ENCODE data around the gene GPR62.

GPR62 gene

DNA sequence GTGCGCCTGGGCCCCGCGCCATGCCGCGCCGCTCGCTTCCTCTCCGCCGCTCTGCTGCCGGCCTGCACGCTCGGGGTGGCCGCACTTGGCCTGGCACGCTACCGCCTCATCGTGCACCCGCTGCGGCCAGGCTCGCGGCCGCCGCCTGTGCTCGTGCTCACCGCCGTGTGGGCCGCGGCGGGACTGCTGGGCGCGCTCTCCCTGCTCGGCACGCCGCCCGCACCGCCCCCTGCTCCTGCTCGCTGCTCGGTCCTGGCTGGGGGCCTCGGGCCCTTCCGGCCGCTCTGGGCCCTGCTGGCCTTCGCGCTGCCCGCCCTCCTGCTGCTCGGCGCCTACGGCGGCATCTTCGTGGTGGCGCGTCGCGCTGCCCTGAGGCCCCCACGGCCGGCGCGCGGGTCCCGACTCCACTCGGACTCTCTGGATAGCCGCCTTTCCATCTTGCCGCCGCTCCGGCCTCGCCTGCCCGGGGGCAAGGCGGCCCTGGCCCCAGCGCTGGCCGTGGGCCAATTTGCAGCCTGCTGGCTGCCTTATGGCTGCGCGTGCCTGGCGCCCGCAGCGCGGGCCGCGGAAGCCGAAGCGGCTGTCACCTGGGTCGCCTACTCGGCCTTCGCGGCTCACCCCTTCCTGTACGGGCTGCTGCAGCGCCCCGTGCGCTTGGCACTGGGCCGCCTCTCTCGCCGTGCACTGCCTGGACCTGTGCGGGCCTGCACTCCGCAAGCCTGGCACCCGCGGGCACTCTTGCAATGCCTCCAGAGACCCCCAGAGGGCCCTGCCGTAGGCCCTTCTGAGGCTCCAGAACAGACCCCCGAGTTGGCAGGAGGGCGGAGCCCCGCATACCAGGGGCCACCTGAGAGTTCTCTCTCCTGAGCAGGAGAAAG is 951 bp downstream of the GPR62 start:
- FAIRE-seq: no peak

DNA sequence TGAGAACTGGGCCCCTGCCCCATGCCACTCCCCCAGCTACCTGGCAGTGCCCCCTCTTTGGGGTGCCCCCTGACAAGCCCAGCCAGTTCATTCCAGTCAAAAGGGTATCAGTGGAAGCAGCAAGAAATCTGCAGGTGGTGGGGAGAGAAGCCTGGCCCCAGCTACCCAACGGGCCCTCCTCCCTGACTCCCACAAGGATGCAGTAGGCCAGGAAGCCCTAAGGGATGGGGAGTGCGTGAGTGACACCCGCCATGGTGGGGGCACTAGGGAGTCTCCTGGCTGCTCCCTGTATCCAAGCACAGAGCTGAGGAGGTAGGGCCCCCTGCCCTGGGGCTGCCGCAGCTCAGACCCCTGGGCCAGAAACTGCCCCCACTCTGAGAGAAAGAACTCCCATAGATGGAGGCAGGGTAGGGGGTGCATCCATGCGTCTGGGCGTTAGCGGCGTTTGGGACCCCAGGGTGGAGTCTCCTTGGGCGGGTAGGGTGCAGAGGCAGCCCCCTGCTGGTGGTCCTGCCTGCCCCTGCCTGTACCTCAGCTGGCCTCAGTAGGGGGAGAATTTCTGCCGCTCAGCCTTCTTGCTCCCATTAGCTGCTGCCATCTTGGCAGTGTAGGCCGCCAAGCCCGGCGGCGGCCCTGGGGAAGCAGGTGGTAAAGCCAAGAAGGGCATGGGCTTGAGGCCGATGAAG is 2.5 kb downstream of the GPR62 start:
- no peak for FAIRE-seq

- no peak for FAIRE-seq
Observed at GRCh38 chr3:51958603-51959521, 3.7 kb downstream of the GPR62 start.

DNA sequence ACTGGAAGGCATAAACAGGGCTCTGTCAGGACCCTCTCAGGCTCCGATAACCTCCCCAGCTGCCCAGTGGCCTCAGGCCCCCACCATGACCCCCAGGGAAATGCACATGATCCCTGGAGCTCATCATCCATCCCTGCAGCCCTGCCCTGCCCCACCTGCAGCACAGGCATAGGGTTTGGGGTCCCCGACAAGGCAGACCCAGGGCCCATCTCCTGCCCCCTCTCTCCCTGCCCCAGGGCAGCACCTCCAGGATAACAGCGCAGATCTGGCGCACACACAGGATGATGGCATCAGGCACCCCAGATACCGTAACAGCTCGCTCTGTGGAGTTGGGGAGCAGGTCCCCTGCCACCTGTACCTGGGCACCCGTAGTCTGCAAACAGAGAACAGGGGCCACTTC is 4.5 kb downstream of the GPR62 start:
- no peak for FAIRE-seq

- no peak for FAIRE-seq
Observed at GRCh38 chr3:51960386-51960785, 5.2 kb downstream of the GPR62 start.

- FAIRE-seq: no peak
Observed at GRCh38 chr3:51961011-51961410, 5.8 kb downstream of the GPR62 start.

DNA sequence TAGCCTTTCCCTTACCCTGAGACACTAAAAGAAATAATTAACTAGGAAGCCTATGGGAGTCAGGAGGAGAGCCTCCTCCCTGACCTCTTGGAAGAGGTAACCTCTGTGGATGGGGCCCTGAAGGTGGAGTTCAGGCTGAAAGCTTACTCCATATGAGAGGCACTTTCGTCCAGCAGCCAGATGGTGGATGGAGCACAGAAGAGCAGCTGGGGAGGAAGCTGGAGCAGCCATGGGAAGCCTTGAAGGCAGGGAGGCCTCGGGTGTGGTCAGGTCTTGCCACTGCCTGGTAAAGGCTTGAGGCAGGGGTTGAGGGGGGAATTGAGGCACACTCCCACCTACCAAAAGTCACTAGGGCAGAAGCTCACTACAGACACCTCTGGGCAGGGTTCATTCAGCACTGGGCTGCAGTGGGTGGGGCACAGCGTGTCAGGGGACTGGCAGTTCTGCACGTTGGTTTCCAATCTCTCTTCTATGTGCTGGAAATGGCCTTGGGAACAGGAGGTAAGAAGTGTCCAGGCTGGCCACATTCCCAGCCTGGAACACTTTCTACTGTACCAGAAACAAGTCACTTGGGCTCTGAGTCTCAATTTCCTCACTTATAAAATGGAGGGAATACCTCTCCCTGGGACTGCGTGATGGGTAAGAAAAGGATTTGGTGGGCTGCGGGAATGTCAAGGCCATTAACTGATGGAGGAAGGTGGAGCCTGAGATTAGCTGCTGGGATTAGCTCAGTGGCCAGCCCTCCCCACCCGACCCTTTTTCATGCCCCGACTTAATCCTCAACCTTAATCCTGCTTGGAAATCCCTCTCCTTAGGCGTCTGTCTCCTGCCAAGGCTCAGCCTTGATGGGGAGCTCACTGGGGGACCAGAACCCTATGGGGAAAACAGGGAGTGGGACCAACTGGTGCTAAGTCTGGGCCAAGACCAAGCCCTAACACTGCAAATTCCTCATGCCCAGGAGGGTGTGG is 6.7 kb downstream of the GPR62 start:
- no peak for FAIRE-seq

- FAIRE-seq: no peak
Observed at GRCh38 chr3:51962854-51963530, 7.8 kb downstream of the GPR62 start.

GRCh38 chr3:51963951-51964451 is 8.8 kb downstream of the GPR62 start:
- no peak for FAIRE-seq

DNA sequence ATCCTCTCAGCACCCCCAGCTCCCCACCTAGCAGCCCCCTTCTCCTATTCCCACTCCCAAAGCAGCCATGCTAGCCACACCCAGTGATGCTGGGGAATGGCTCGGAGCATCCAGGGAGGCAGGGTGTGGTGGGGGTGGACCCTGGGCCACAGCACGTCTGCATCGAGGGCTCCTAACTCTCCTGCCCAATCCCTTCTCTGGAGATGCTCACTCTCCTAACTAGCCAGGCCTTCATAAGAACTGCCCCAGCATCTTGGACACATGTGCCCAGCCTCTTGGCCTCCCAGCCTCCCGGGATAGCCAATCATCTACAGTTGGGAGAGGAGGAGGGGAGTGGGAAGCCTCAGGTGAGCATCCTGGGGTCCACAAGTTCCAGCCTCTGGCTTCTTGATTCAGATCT is 9.3 kb downstream of the GPR62 start:
- FAIRE-seq: no peak

DNA sequence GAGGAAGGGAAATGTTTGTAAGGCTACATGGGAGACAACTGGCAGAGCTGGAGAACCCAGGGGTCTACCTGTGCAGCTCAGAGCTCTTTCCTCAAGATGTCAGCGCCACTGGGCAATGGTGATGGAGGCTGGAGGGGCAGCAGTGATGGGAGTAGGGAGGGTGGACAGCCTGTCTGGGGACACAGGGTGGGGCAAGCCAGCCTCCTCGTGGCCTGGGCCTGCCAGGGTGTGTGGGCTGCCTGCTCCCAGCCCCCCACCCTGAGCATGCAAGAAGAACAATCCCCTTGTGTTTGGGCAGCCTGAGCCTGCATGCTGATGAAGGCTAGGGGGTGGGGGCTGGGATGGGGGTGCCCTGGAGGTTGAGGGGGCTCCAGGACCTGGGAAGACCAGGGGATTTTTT is 10.8 kb downstream of the GPR62 start:
- no peak for FAIRE-seq

DNA sequence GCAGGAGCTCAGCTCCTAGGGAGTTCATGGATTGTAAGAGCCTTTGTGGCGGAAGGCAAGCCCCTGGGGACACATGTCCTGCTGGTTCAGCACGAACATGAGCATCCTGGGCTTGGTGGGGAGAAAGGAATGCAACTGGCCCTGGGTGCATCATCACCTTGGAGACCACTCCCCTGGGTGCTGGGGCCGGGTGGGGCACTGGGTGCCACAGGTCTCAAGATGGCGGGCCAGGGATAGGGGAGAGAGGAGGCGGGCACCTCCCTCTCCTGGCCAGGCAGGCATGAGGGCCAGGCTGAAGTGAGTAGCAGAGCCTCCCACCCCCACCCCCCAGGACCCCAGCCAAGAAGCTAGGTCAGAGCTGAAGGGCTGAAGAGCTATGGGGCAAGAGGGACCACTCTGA is 11.3 kb downstream of the GPR62 start:
- FAIRE-seq: no peak

DNA sequence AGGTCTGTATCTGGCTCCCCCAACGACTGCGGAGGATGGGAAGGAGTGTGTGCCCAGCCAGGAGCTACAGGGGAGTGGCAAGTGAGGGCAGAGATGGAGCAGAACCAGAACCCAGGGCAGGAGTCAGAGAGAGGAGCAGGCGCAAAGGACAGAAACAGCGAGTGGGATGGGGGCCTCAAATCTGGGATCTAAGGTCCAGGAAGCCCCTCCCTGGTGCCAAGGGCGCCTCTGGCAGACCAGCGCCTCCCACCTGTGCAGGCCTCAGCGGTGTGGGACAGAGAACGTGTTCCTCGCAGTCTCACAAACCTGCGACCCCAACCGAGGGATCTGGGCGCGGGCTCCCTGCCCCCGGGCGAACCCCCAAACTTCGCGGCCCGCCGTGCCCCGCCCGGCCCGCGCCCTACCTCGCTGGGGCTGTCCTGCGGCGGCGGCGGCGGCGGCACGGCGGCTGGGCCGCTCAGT is 11.8 kb downstream of the GPR62 start:
- FAIRE-seq: no peak

DNA sequence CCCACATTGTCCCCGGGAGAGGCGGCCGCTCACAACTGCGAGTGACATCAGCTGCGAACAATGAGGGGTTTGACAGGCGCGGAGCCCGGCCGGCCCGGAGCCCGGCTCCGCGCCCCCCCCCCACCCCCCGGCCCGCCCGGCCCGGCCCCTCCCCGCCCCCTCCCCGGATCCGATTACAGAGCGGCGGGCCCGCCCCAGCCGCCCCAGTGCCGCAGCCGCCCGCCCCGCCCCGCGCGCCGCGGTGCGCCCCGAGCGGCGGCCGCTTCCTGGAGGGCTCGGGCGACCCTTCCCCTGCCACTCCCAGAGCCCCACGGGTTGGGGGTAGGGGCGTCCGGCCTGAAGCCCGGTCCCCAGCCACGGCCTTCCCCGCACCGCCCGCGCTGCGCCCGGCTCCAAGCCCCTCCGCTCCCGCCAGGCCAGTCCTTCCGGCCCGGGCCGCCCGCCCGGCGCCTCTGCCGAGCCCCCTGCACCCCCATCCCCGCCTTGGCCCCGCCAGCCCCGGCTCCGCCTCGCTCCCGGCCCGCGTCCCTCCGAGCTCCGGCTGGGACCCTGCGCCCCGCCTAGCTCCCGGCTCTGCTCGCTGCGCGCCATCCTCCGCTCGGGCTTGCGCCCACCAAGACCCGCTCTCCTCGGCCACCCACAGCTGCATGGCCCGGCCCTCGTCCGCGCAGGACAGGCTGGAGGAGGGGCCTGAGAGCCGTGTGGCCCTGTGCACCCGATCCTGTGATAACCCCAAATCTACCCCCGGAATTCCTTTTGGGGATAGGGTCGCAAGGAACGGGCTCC is 12.4 kb downstream of the GPR62 start, which contains the start of gene PCBP4:
Gene PCBP4, minus strand, starts transcription at position 71 of the 786 bp plus-strand sequence. CDS start 6,214 bp downstream, outside the sequence.
- FAIRE-seq: no peak

GRCh38 chr3:51968170-51968775 is 13.1 kb downstream of the GPR62 start:
- no peak for FAIRE-seq

- FAIRE-seq: no peak
Observed at GRCh38 chr3:51968883-51969678, 13.9 kb downstream of the GPR62 start.

DNA sequence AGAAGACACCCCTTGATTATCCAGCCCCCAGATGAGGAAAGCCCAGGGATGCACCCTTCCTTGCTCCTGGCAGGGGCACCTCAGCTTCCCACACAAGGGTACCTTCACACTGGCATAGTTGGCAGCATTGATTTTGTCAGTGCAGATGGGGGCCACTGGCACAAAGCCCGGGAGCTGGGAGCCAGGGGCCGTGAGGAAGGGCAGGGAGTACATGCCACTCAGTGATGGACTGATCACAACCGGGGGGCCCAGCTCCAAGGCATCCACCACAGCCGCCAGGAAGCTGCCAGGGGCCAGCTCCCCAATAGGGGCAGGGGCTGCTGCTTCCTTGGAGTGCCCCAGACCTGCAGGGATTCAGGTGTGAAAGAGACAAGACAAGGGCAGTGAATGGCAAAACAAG is 14.7 kb downstream of the GPR62 start:
- FAIRE-seq: no peak

GRCh38 chr3:51970606-51971300 is 15.6 kb downstream of the GPR62 start:
- FAIRE-seq: no peak
